HG03342 (cell line): ENCODE results near the gene PRKCZ.

Experiments
- ATAC-seq: cut with Tn5 transposase; IDR thresholded peaks from one replicate; pipeline ENCODE4 v1.9.1; 2021; ENCODE audit warnings: mild to moderate bottlenecking, moderate library complexity; ENCODE audit not compliant: unreplicated experiment

Gene PRKCZ

DNA sequence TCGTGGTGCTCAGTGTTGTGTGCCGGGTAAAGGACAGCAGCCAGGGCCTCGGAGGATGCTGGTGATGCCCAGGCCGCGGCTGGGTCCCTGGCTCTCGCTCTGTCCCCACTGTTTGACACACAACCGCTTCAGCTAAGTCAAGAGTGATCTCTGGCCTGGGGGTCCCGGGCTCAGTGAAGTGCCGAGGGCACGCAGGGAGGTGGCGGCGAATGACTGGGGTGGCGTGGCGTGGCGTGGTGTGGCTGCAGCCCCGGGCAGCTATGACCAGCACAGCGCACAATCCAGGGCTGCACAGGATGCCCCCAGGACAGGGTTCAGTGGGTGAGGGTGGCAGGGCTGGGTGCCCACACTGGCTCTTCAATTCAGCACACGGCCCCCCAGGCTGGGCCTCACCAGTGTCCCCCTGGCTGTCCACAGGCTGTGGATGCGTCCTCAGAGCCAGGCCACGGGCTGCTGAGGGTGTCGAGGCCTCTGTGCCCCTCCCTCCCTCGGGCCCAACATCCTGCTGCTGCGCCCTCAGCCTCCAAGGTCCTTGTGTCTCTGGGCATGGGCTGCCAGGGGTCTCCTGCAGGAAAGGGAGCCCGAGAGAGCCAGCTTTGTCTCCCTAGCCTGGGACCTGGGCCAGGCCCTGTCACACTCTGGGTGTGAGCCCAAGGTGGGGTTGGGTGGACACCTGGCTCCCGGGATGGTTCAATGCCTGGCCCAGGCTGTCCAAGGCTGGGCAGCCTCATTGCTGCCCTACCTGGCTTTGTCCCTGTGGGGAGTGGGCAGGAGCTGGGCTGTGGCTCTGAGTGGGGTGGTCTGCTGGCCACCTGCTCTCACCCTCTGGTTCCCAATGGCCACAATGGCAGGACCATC lies 165.9 kb downstream of the PRKCZ start:
- ATAC-seq: no peak

DNA sequence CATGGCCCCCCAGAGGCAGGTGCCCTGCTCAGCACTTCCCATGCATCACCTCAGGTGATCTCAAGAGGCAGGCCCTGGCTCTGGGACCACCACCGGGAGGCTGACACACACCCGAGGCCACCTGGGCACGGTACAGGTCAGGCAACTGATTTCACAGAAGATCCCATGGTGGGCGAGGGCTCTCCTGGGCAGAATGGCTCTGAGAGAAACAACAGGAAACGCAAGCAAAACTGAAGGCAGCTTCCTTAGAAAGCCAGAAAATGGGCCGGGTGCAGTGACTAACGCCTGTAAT lies 166.5 kb downstream of the PRKCZ start:
- ATAC-seq: no peak

DNA sequence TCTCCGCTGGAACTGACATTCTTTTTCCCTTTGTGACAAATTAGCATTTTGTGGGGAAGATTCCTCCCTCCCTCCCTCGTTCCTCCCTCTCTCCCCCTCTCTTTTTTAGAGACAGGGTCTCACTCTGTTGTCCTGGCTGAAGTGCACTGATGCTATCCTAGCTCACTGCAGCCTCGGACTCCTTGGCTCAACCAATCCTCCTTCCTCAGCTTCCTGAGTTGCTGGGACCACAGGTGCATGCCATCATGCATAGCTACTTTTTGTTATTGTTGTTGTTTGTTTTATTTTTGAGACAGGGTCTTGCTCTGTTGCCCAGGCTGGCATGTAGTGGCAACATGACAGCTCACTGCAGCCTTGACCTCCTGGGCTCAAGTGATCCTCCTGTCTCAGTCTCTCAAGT lies 171.1 kb downstream of the PRKCZ start:
- no peak for ATAC-seq

DNA sequence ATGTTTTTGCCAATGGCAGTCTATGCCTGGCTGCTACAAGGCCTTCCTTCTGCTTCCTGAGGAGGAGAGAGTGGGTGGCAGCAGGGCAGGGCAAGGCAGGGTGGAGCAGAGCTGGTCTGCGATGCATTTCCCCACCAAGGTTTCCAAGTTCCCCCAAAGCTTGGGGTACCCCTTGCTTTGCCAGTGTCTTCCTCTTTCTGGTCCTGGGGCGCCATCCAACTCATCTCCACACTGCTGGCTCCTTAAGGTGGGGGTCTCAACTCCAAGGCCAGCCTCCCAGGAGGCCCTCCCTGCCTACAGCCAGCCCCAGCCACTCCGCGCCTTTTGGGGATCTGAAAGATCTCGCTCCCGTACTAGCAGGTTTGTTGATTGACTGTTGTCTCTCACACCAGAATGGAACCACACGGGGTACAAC lies 174.0 kb downstream of the PRKCZ start:
- ATAC-seq: no peak

DNA sequence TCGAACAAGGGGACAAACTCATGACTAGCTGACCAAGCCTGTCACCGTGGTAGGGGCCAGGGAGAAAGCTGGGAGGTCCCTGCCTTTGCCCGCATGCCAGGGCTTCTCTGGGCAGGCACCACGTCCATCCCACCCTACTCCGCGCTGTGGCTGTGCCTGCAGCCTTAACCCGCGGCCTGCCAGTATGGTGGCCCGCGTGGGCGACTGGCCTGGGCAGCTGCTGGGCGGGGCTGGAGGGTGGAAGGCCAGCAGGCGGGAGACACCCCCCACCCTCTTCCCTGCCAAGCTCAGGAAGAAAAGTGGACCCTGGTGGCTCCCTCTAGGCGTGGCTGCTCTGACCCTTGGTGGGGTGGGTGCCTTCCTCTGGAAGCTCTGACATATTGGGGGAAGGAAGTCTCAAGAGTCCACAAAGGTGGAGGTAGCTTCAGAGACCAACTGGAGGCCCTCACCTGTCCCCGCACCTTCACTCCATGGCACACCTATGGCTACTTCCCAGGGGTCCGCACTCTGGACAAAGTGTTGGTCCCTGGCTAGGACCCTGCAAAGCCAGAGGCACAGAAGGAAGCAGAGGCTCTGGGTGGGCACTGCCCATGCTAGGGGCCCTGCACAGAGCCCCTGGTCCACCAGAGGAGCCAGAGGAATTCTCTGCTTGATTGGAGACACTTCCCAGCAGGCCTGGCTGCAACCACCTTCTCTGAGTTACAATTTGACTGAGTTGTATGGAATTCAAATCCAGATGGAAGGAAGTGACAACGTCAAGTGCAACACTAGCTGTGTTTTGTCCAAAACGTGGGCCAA lies 174.6 kb downstream of the PRKCZ start:
- no peak for ATAC-seq

DNA sequence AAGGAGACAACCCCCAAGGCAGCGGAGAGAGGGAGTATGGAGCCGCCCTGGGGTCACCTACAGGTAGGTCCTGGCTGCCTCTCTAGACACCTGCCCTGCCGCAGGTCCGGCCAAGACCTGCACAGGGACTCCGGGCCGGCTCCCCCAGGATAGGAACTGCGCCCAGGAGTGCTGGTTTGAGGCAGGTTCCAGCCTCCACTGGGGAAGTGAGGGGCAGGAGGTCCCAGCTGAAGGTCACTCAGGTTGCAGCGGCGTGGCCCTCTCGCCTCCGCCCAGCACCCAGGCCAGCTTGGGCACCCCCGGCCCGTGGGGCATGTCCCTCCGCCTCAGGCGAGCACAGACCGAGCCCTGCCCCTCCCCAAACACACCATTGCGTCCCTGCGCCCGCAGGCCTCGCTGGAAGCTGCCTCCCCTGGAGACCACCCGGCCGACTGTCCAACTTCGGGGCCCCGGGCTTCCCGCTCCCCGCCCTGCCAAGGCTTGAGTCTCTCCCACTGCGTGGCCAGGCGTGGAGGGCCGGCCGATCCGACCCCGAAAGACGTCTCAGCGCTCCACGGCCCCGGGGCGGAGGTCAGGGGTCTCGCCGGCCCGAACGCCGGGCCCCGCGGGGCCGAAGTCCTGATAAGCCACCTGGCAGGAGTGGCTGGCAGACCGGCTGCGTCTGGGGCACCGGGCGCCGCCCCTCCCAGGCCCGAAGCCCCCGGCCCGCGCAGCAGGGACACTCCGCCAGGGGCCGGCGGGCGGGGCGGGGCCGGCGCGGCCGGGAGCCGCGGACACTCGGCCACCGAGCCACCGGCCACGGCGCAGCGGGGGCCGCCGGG lies 176.5 kb downstream of the PRKCZ start:
- ATAC-seq: no peak

DNA sequence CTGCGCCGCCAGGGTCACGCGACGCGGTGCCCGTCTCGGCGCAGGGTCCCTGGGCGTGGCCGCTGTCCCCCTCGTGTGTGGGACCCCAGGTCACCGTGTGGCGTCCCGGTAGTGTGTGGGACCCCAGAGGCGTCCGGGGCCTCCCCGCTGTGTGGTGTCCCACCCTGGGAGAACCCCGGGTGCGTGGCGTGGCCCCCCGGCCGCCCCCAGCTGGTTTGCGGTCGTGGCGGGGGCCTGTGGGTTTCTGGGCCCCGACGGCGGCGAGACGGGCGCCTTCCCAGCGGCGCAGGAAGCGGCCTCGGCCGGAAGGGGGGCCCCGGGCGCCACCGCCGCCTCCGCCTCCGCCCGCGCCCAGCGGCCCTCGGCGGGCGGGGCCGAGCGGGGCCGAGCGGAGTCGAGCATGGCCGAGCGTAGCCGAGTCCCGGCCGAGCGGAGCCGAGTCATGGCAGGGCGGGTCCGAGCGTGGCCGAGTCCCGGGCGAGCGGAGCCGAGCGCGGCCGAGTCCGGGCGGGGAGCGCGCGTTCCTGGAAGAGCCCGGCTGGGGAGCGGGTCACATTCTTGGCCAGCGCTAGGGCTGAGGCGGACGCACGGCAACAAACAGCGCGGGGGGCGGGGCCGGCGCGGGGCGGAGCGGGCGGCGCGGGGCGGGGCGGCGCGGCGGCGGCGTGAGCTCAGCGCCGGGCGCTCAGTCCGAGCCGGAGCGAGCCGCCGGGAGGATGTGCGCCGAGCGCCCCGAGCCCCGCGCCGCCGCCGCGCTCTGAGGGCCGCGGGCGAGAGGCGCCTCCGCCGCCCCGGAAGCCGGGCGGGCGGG lies 177.3 kb downstream of the PRKCZ start:
- peak; percentile 88 for ATAC-seq

DNA sequence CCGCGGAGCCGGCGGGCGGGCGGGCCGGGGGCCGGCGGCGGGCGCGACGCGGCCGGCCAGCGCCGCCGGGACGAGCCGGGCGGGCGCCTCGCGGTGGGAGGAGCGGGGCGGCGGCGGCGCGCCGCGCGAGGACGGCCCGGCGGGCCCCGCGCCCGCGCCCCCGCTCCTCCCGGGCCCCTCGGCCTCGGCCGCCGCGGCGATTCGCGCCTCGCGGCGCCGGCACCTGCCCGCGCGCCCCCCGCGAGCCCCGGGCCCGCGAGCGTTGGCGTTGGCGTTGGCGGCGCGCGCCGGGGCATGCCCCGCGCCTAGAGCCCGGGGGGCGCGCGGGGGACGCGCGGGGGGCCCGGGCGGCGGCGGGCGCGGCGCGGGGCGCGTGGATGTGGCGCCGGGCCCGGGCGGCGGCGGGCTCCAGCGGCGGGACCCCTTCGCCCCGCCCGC lies 178.0 kb downstream of the PRKCZ start, which contains the start of gene SKI:
SKI (plus strand) TSS at position 163 of the 438 bp plus-strand sequence. CDS start 448 bp downstream, outside the sequence.
- ATAC-seq: no peak

DNA sequence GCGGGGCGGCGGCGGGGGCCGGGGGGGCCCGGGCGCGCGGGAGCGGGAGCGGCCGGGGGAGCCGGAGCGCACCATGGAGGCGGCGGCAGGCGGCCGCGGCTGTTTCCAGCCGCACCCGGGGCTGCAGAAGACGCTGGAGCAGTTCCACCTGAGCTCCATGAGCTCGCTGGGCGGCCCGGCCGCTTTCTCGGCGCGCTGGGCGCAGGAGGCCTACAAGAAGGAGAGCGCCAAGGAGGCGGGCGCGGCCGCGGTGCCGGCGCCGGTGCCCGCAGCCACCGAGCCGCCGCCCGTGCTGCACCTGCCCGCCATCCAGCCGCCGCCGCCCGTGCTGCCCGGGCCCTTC lies 178.5 kb downstream of the PRKCZ start:
- ATAC-seq: no peak

DNA sequence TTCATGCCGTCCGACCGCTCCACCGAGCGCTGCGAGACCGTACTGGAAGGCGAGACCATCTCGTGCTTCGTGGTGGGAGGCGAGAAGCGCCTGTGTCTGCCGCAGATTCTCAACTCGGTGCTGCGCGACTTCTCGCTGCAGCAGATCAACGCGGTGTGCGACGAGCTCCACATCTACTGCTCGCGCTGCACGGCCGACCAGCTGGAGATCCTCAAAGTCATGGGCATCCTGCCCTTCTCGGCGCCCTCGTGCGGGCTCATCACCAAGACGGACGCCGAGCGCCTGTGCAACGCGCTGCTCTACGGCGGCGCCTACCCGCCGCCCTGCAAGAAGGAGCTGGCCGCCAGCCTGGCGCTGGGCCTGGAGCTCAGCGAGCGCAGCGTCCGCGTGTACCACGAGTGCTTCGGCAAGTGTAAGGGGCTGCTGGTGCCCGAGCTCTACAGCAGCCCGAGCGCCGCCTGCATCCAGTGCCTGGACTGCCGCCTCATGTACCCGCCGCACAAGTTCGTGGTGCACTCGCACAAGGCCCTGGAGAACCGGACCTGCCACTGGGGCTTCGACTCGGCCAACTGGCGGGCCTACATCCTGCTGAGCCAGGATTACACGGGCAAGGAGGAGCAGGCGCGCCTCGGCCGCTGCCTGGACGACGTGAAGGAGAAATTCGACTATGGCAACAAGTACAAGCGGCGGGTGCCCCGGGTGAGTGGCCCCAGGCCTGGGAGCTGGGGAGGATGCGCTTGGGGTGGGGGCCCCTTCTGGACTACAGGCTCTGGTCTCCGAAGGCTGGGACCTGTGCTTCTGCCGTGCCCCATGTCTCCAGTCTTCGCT lies 179.0 kb downstream of the PRKCZ start:
- ATAC-seq: no peak

DNA sequence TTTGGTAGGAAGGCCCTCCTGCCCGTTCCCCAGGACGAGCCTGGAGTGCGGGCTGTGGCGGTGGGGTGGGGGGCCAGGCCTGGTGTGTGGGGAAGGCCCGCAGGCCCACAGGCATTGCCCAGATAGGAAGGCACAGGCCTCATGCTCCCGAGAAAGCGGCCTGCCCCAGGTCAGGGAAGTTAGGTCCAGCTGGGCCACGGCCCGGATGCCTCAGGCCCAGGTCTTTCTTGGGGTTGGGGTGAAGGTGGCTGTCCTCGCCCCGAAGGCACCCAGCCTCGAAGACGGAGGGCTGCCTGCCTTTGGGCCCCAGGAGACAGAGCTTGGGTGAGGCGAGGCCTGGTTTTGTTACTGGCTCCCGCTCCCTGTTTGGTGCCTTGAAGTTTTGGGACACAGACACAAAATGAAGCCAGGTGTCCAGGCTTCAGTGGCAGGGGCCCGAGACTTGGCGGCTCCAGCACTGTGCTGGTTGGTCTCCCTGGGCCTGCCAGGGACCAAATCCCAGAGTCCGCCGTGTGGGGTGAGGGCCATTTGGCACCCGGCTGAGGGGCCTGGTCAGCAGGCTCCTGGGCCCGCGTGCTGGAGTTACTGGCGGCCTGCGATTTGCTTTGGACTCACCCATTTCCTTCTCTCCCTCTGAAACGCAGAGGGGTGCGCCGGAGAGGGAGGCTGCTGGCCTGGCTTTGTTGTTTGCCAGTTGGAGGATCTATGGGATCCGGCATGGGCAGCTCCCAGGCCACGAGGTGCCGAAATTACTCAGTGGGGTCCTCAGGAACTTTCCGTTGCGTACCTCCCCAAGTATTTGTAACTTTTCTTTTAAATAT lies 179.9 kb downstream of the PRKCZ start:
- no peak for ATAC-seq

DNA sequence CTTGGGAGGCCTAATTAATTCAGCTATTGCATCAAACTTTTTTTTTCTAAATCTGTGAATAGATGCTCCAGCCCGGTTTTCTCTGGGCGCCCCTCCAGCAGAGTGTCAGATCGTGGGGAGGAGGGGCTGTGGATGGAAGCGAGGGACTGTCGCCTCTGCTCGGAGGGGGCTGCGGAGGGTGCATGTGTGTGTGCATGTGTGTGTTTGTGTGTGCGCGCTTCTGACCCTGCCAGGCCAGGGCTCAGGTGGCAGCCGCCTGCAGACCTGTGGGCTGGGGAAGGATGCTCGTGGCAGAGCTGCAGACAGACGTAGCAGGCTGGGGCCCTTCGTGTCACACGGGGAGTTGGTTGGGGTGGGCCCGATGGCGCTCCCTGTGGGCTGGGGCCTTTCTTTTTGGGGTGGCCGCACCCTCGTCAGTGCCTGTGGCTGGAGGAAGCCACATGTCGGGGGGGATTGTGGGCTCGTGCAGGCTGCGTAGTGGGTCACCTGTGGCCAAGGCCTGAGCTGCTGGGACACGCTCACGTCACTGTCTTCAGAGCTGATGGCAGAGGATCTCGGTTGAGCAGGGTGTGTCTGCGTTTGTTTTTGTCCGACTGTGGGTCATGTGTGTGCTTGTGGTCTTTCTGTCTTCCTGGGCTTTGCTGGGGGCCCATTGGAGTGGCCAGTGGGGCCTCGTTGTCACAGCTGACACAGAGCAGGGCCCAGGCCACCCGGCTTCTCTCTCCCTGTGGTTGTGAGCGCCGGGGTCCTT lies 180.7 kb downstream of the PRKCZ start:
- ATAC-seq: no peak

DNA sequence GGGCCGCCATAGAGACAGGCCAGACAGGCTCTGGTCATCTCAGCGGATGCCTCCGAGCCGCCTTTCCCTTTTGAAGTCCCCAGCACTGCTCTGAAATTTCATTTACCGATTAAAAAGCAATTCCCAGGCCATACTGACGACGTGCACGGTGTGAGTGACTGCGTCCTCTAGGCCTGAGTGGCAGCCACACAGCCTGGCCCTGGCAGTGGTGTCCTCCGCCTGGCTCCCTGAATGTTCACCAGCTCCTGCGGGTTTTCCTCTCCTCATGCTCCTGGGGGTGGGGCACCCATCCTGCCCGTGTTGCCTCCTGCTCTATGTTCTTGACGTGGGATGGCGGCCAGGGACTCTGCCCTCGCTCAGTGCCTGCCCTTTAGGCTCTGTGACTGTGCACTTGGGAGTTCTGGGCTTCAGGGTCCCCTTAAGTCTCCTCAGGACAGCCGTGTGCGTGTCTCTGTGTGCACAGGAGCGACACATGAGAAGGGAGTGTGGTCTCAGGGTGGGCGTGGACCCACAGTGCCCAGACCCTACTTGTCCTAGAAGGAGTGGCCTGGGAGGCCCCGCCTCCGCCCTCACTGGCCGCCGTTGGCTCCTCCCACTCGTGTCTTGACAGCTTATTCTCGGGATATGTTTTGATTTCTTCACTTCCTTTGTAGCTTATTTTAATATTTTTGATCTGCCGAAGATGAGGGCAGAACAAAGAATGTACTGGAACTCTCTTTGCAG lies 181.5 kb downstream of the PRKCZ start:
- no peak for ATAC-seq

DNA sequence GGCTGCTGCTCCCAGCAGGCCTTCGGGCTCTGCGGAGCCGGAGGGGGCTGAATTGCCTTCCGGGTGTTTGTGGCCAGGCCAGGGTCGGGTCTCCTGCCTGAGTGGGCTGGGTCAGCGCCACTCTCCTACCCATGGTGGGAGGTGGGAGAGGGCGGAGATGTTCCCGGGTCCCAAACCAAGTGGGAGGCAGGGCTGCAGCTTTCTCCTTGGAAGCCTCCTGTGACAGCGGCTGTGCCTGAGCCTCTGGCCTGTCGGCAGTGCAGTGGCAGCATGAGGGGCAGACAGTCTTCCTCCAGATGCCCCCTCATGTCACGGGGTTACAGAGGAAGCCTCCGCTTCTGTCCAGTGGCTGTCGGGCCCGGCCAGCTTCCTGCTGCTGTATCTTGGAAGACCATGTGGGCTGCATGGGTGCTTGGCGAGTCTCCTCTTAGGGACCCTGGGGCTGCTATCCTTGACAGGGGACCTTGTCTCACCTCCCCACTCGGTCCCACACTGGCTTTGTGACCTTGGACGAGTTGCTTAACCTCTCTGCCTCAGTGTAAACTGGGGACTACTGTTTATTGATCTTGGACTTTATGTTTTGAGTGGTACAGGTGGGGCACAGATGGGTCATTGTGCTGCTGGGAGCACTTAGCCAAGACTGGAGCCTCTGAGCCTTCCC lies 182.2 kb downstream of the PRKCZ start:
- no peak for ATAC-seq

DNA sequence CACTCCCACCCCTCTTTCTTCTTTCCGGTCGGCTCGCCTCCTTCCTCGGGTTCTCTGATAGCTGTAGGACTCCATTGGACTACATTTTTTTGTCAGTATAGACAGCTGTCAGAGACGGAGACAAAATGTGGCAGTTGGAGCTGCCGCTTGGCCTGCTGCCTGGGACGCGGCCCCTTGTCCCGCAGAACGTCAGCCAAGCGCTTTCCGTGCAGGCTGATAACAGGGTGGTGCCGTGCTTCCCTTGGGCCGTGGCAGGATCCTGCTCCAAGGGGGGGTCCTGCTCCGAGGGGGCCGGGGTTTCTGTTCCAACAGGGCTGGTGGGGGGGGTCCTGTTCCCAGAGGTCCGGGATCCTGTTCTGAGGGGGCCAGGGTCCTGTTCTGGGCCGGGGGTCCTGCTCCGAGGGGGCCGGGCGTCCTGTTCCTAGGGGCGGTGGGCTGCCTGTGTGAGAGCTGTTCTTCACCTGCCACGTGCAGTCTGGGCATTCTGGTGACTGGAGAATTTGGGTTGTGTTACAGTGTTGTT lies 182.8 kb downstream of the PRKCZ start:
- ATAC-seq: no peak

DNA sequence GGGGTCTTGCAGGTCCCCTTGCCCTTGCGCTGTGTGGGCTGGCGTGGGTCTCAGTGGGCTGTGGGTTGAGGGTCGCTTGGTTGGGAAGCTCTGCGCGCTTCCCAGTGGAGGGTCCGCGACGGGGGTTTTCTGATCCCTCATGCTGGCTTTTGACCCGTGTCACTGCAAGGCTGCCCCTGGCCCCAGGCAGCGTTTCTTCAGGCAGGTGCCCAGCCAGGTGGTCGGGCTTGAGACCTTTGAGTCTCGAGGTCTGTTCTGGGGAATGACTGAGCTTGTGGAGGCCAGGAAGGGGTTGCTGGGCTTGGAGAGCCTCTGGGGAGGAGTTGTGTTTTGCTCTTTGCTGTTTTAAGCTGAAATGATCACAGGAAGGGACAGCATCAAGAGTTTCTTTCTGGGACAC lies 183.3 kb downstream of the PRKCZ start:
- ATAC-seq: no peak
